ENCODE data around the gene CYP3A5. TPM values are rescaled to one million over a fixed set of nuclear protein-coding genes. Genes with fewer than 3 reads are reported as not detected.

CYP3A5 gene
- total and polyA plus RNA-seq, 2 of the 13 experiments (the other 11 are each of a cell fraction or from before 2014, with no cell fraction given) = 5.7 to 9.3 TPM

GRCh38 chr7:99693427-99694200, 13.8 kb upstream of the CYP3A5 start (continued):
- no peak for TF ChIP-seq JUND (CRISPR knock-in tag; IDR thresholded peaks at IDR 0.05)
- no peak for TF ChIP-seq STAT5B (CRISPR knock-in tag; IDR thresholded peaks at IDR 0.05)
- TF ChIP-seq HCFC1 (IDR thresholded peaks at IDR 0.05; ENCODE audit: low read depth, low read length) = no peak
- TF ChIP-seq ZNF790 (CRISPR knock-in tag; IDR thresholded peaks at IDR 0.05; ENCODE audit: borderline replicate concordance) = no peak
- TF ChIP-seq ARID2 (CRISPR knock-in tag; IDR thresholded peaks at IDR 0.05; ENCODE audit: borderline replicate concordance) = 0 out of 2 replicates have a peak, but pooled peaks have one; percentile 9
- no peak for TF ChIP-seq U2AF2 (IDR thresholded peaks at IDR 0.05; ENCODE audit: low read depth, low read length)
- TF ChIP-seq NFE2 (CRISPR knock-in tag; IDR thresholded peaks at IDR 0.05) = no peak
- TF ChIP-seq RFX1 (IDR thresholded peaks at IDR 0.05) = no peak
- TF ChIP-seq MAFK (conservative IDR thresholded peaks at IDR 0.05 in 1 of 2, IDR thresholded peaks at IDR 0.05 in 1 of 2; ENCODE audit: low read length in 2 of 2) = no peak
- TF ChIP-seq RBAK (CRISPR knock-in tag; IDR thresholded peaks at IDR 0.05) = no peak
- peak; percentile 61; the same call in 1 of the 2 replicates for TF ChIP-seq ATF2 (CRISPR knock-in tag; IDR thresholded peaks at IDR 0.05)
- no peak for TF ChIP-seq LBX2 (CRISPR knock-in tag; IDR thresholded peaks at IDR 0.05; ENCODE audit: borderline replicate concordance)
- TF ChIP-seq CENPBD1 (CRISPR knock-in tag; IDR thresholded peaks at IDR 0.05; ENCODE audit: borderline replicate concordance, low read depth) = no peak
- peak; percentile 74; the same call in 1 of the 2 replicates for TF ChIP-seq ZNF274 (CRISPR knock-in tag; IDR thresholded peaks at IDR 0.05)
- TF ChIP-seq MBNL3 (CRISPR knock-in tag; conservative IDR thresholded peaks at IDR 0.05) = no peak
- no peak for TF ChIP-seq CCAR2 (optimal IDR thresholded peaks at IDR 0.05; ENCODE audit: low read depth, low read length)
- TF ChIP-seq ZNF275 (CRISPR knock-in tag; IDR thresholded peaks at IDR 0.05; ENCODE audit: borderline replicate concordance) = peak; percentile 39; the same call in 1 of the 2 replicates
- no peak for TF ChIP-seq RNF2 (conservative IDR thresholded peaks at IDR 0.05; ENCODE audit: low read depth)
- TF ChIP-seq FOXP4 (CRISPR knock-in tag; IDR thresholded peaks at IDR 0.05) = peak; percentile 90
- TF ChIP-seq ZBTB42 (CRISPR knock-in tag; IDR thresholded peaks at IDR 0.05) = no peak
- no peak for TF ChIP-seq MBD4 (IDR thresholded peaks at IDR 0.05; ENCODE audit: borderline replicate concordance, low read length)
- peak; percentile 61; the same call in 1 of the 2 replicates for TF ChIP-seq ZNF431 (CRISPR knock-in tag; IDR thresholded peaks at IDR 0.05; ENCODE audit: borderline replicate concordance, low read depth)
- TF ChIP-seq CBX2 (IDR thresholded peaks at IDR 0.05; ENCODE audit: low read depth, low read length) = no peak
- TF ChIP-seq CBX2 (CRISPR knock-in tag; IDR thresholded peaks at IDR 0.05; ENCODE audit: low read depth) = peak; percentile 29; the same call in 1 of the 2 replicates

All from HepG2 (cell line).